Measurements from ENCODE around the gene PSMG4.

Gene PSMG4

GRCh38 chr6:3252861-3253596 is 5.7 kb upstream of the PSMG4 start:
- no peak for DNase-seq

GRCh38 chr6:3253597-3253961 is 5.2 kb upstream of the PSMG4 start:
- no peak for DNase-seq

- no peak for DNase-seq
These were observed 546 bp upstream of the PSMG4 start for GRCh38 chr6:3258201-3258600.

GRCh38 chr6:3259491-3259958 is 778 bp downstream of the PSMG4 start:
- DNase-seq = no peak

- no peak for DNase-seq
These were observed 1.5 kb downstream of the PSMG4 start for GRCh38 chr6:3260296-3260695.

- no peak for DNase-seq
These were observed 2.2 kb downstream of the PSMG4 start for GRCh38 chr6:3260772-3261517.

- DNase-seq = no peak
These were observed 2.7 kb downstream of the PSMG4 start for GRCh38 chr6:3261518-3261820.

- no peak for DNase-seq
These were observed 3.2 kb downstream of the PSMG4 start for GRCh38 chr6:3261921-3262320.

- no peak for DNase-seq
These were observed 4.3 kb downstream of the PSMG4 start for GRCh38 chr6:3263096-3263495.

GRCh38 chr6:3264356-3264755 is 5.6 kb downstream of the PSMG4 start:
- DNase-seq = no peak

- no peak for DNase-seq
These were observed 6.9 kb downstream of the PSMG4 start for GRCh38 chr6:3265671-3266070.

GRCh38 chr6:3266170-3266569 is 7.4 kb downstream of the PSMG4 start:
- DNase-seq = no peak

- DNase-seq = no peak
These were observed 8.4 kb downstream of the PSMG4 start for GRCh38 chr6:3267162-3267561.

- DNase-seq = no peak
These were observed 9.9 kb downstream of the PSMG4 start for GRCh38 chr6:3268680-3269079.

- DNase-seq = no peak
These were observed 10.7 kb downstream of the PSMG4 start for GRCh38 chr6:3269281-3269975.

- DNase-seq = no peak
These were observed 11.5 kb downstream of the PSMG4 start for GRCh38 chr6:3270258-3270657.

GRCh38 chr6:3271756-3272155 is 13.0 kb downstream of the PSMG4 start:
- no peak for DNase-seq

GRCh38 chr6:3272911-3273547 is 14.3 kb downstream of the PSMG4 start:
- DNase-seq = no peak

GRCh38 chr6:3273707-3274521 is 15.2 kb downstream of the PSMG4 start:
- no peak for DNase-seq

- no peak for DNase-seq
These were observed 17.7 kb downstream of the PSMG4 start for GRCh38 chr6:3276174-3277167.

GRCh38 chr6:3277251-3277650 is 18.5 kb downstream of the PSMG4 start:
- DNase-seq = no peak
